Endothelial cell of umbilical vein (primary cell): ENCODE results near the gene ZNF516. TPM values are rescaled to one million over a fixed set of nuclear protein-coding genes. Genes with fewer than 3 reads are reported as not detected.

Source experiments
- BruUV-seq: library from RNA; stranded (reverse); fragments of 400-500 nt; replicated peaks from 2 replicates; lab custom pipeline; 2021; lab: Mats Ljungman, UMichigan
- CTCF ChIA-PET: fragments of 300-600, 350-600 bp; sonication (Branson Sonifier 250); formaldehyde crosslinking; loops from one replicate; lab custom pipeline; 2021; ENCODE audit warnings: antibody characterized with exemption, inconsistent platforms; lab: Charles Lee
- POLR2A ChIA-PET: fragments of 300-600, 350-600 bp; sonication (Branson Sonifier 250); formaldehyde crosslinking; loops from one replicate; lab custom pipeline; 2021; ENCODE audit warnings: antibody characterized with exemption, inconsistent platforms; lab: Charles Lee
- DNase-seq: peaks from one replicate; pipeline ENCODE4 v3.0.0-alpha.2; 2011; ENCODE audit warnings: low read depth, low spot score
- FAIRE-seq: peaks from 2 replicates; lab custom pipeline; 2011; peaks lifted over from hg19 to GRCh38; lab: Jason Lieb, UNC
- H2AFZ ChIP-seq: 2 replicates; pipeline ENCODE4 v1.6.0; 2012; ENCODE audit warnings: low read depth, low read length, control low read depth, inconsistent platforms
- H3K27ac ChIP-seq: 2 replicates; pipeline ENCODE4 v1.5.1; 2011; ENCODE audit warnings: low read depth, mild to moderate bottlenecking, control low read depth, low read length, moderate library complexity; ENCODE audit not compliant: insufficient read depth
- H3K27me3 ChIP-seq, 2 experiments: 2 replicates each; pipeline versions ENCODE4 v1.6.0 to v1.6.1; 2011; ENCODE audit warnings: low read length in 2 of 2, mixed read lengths in 1 of 2; ENCODE audit not compliant: control insufficient read depth in 2 of 2, insufficient read depth in 2 of 2
- H3K36me3 ChIP-seq, 2 experiments: 2 replicates in 1 of 2; 3 replicates in 1 of 2; pipeline ENCODE4 v1.5.1; 2011; ENCODE audit warnings: low read length in 2 of 2, mild to moderate bottlenecking in 1 of 2, moderate library complexity in 1 of 2; ENCODE audit not compliant: control insufficient read depth in 2 of 2, insufficient read depth in 2 of 2; ENCODE audit errors: extremely low read depth in 1 of 2
- H3K4me1 ChIP-seq: 3 replicates; pipeline ENCODE4 v1.5.1; 2011; ENCODE audit warnings: mild to moderate bottlenecking, low read length; ENCODE audit not compliant: control insufficient read depth, insufficient read depth; ENCODE audit errors: extremely low read depth
- H3K4me2 ChIP-seq: 2 replicates; pipeline ENCODE4 v1.6.1; 2011; ENCODE audit warnings: low read length, control low read depth, mixed read lengths; ENCODE audit not compliant: insufficient read depth
- H3K4me3 ChIP-seq, 3 experiments: fragments of 200-600 bp in 1 of 3; sonication (generic), shearing (Covaris generic) in 1 of 3; replicated peaks in 1 of 3; 2 replicates each; pipeline ENCODE4 v1.5.1; 2011 to 2016; ENCODE audit warnings: control low read depth in 3 of 3, low read length in 3 of 3, mild to moderate bottlenecking in 2 of 3, inconsistent platforms in 1 of 3, low read depth in 1 of 3, moderate library complexity in 1 of 3; ENCODE audit not compliant: insufficient read depth in 1 of 3
- H3K79me2 ChIP-seq: 2 replicates; pipeline ENCODE4 v1.6.0; 2012; ENCODE audit warnings: low read length, inconsistent platforms; ENCODE audit not compliant: control insufficient read depth, insufficient read depth
- H3K9ac ChIP-seq: replicated peaks from 2 replicates; pipeline ENCODE3; 2011; ENCODE audit warnings: low read length, control low read depth; ENCODE audit not compliant: insufficient read depth; ENCODE audit errors: extremely low read depth
- H3K9me1 ChIP-seq: replicated peaks from 3 replicates; pipeline ENCODE4 v1.6.0; 2011; ENCODE audit warnings: mild to moderate bottlenecking, low read length; ENCODE audit not compliant: control insufficient read depth, insufficient read depth; ENCODE audit errors: extremely low read depth
- H3K9me3 ChIP-seq: replicated peaks from 2 replicates; pipeline ENCODE4 v1.5.1; 2012; ENCODE audit warnings: low read length, inconsistent platforms; ENCODE audit not compliant: control insufficient read depth, insufficient read depth
- H4K20me1 ChIP-seq: replicated peaks from 2 replicates; pipeline ENCODE3; 2011; ENCODE audit warnings: mild to moderate bottlenecking, low read length; ENCODE audit not compliant: control insufficient read depth, insufficient read depth; ENCODE audit errors: extremely low read depth
- EZH2 ChIP-seq: IDR thresholded peaks from 2 replicates; pipeline ENCODE4 v1.6.1; 2012; ENCODE audit warnings: borderline replicate concordance, low read depth, mild to moderate bottlenecking, moderate library complexity, low read length, inconsistent platforms; ENCODE audit not compliant: severe bottlenecking
- FOS ChIP-seq: IDR thresholded peaks from 2 replicates; pipeline ENCODE4 v1.6.1; 2011; ENCODE audit warnings: mild to moderate bottlenecking, low read length, moderate library complexity, borderline replicate concordance; ENCODE audit not compliant: insufficient read depth
- GATA2 ChIP-seq: IDR thresholded peaks from 2 replicates; pipeline ENCODE4 v1.7.0; 2011; ENCODE audit warnings: low read depth, mild to moderate bottlenecking, moderate library complexity, mixed read lengths, low read length; ENCODE audit not compliant: insufficient read length, insufficient read depth
- JUN ChIP-seq: IDR thresholded peaks from 2 replicates; pipeline ENCODE4 v1.6.1; 2011; ENCODE audit warnings: borderline replicate concordance, low read depth; ENCODE audit not compliant: insufficient read length, insufficient read depth
- MYC ChIP-seq: IDR thresholded peaks from one replicate; pipeline ENCODE4 v1.6.1; 2011; ENCODE audit warnings: mild to moderate bottlenecking, low read depth, low read length
- POLR2A ChIP-seq: IDR thresholded peaks from 2 replicates; pipeline ENCODE4 v1.6.1; 2012; ENCODE audit warnings: low read depth, mild to moderate bottlenecking, control low read depth, low read length
- POLR2AphosphoS5 ChIP-seq: IDR thresholded peaks from 2 replicates; pipeline ENCODE4 v1.6.1; 2012; ENCODE audit warnings: low read depth, mild to moderate bottlenecking, control low read depth, low read length, moderate library complexity; ENCODE audit not compliant: insufficient read depth
- dilution Hi-C: fragments of 300-500 bp; cut with MboI; formaldehyde crosslinking; loops from one replicate; pipeline ENCODE4 v1.15.0; 2019; ENCODE audit warnings: low sequenced_read_pairs; ENCODE audit not compliant: extremely low pct_ligation_motif_present
- intact Hi-C: fragments of 100-400 bp; cut with micrococcal nuclease; formaldehyde crosslinking; loops from one replicate; pipeline ENCODE4 v1.10.0; 2022
- polyA plus RNA-seq, 4 experiments: library from polyadenylated mRNA; depleted of rRNA in 3 of 4; stranded (reverse) in 3 of 4; unstranded in 1 of 4; fragments of >200 nt; gene quantifications; 2 replicates each; pipeline versions ENCODE4 v1.2.1 to v1.2.3, GENCODE V29; 2011 to 2012; ENCODE audit warnings: missing spikeins in 1 of 4
- total RNA-seq: library from RNA; stranded (reverse); gene quantifications from 2 replicates; pipeline ENCODE4 v1.2.3, GENCODE V29; 2021
- TF ChIP-seq, protein P1 (sequence below), 2 donors: IDR thresholded peaks; 1 replicate in 1 of 2; 2 replicates in 1 of 2; pipeline ENCODE4 v1.5.1; 2011; ENCODE audit warnings: low read length in 2 of 2, mild to moderate bottlenecking in 2 of 2, moderate library complexity in 2 of 2, control low read depth in 1 of 2, inconsistent platforms in 1 of 2, low read depth in 1 of 2; ENCODE audit not compliant: insufficient read depth in 1 of 2; ENCODE audit errors: extremely low read depth in 1 of 2
- TF ChIP-seq, protein P2 (sequence below): IDR thresholded peaks from 2 replicates; pipeline ENCODE4 v1.6.1; 2011; ENCODE audit not compliant: insufficient read depth, insufficient read length

The ZNF516 gene
- total and polyA plus RNA-seq, 2 donors (not counting 3 experiments of a cell fraction or from before 2014, with no cell fraction given) = 3.6 to 19.1 TPM

DNA sequence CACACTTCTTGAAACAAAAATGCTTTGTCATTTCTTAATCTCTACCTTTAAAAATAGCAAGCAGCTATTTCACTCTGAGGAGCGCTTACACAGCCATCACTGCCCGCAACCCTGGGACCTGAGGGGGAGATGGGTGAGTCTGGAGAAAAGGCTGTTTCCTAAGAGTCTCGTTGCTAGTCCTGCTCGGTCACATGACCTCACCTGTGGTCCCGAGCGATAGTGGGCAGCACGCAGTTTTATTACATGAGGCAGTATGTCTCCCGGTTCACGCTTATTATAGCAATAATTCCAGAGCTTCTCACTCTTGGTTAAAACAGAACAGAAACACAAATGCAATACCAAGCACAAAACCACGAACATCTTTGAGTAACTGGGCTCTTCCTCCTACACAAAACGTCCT lies 105.3 kb downstream of the ZNF516 start:
- no peak overlapping the region for H2AFZ ChIP-seq
- CTCF ChIA-PET = interaction anchor here (2.7 kb wide), 1 partner anchor 9 kb away, joined by 11 read pairs; no protein-coding TSS in a partner anchor
- intact Hi-C loops (no loop called here), dilution Hi-C loops (no loop called here)
- H3K4me2 ChIP-seq = no peak overlapping the region
- no peaks in the 10 kb centered on the region for H3K79me2 ChIP-seq
- no peaks in the 10 kb centered on the region for H3K9me3 ChIP-seq
- DNase-seq (no peak), FAIRE-seq (no peak)
- BruUV-seq = no TSS peak
- POLR2A ChIA-PET = no interaction called here
- no peak overlapping the region for H3K27ac ChIP-seq
- no peak overlapping the region for H3K4me3 ChIP-seq
- TF ChIP-seq, protein P1, sequence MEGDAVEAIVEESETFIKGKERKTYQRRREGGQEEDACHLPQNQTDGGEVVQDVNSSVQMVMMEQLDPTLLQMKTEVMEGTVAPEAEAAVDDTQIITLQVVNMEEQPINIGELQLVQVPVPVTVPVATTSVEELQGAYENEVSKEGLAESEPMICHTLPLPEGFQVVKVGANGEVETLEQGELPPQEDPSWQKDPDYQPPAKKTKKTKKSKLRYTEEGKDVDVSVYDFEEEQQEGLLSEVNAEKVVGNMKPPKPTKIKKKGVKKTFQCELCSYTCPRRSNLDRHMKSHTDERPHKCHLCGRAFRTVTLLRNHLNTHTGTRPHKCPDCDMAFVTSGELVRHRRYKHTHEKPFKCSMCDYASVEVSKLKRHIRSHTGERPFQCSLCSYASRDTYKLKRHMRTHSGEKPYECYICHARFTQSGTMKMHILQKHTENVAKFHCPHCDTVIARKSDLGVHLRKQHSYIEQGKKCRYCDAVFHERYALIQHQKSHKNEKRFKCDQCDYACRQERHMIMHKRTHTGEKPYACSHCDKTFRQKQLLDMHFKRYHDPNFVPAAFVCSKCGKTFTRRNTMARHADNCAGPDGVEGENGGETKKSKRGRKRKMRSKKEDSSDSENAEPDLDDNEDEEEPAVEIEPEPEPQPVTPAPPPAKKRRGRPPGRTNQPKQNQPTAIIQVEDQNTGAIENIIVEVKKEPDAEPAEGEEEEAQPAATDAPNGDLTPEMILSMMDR (IDR thresholded peaks at IDR 0.05; ENCODE audit: extremely low read depth in 1 of 2, insufficient read depth in 1 of 2, low read depth in 1 of 2, low read length in 2 of 2) = no peak
- no peak for TF ChIP-seq FOS
- no peak for TF ChIP-seq GATA2
- TF ChIP-seq MYC = no peak
- TF ChIP-seq POLR2AphosphoS5 = no peak
- TF ChIP-seq JUN = no peak
- no peak for TF ChIP-seq POLR2A
- TF ChIP-seq EZH2 = no peak
- TF ChIP-seq, protein P2, sequence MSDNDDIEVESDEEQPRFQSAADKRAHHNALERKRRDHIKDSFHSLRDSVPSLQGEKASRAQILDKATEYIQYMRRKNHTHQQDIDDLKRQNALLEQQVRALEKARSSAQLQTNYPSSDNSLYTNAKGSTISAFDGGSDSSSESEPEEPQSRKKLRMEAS = no peak
- H3K27me3 ChIP-seq = no peaks in the 10 kb centered on the region
- H4K20me1 ChIP-seq = no peaks in the 10 kb centered on the region
- H3K36me3 ChIP-seq = no peaks in the 10 kb centered on the region
- no peak overlapping the region for H3K9ac ChIP-seq
- H3K4me1 ChIP-seq = no peaks in the 10 kb centered on the region
- H3K9me1 ChIP-seq = no peaks in the 10 kb centered on the region
